ENCODE measurements around the gene ILDR2.

The ILDR2 gene

DNA sequence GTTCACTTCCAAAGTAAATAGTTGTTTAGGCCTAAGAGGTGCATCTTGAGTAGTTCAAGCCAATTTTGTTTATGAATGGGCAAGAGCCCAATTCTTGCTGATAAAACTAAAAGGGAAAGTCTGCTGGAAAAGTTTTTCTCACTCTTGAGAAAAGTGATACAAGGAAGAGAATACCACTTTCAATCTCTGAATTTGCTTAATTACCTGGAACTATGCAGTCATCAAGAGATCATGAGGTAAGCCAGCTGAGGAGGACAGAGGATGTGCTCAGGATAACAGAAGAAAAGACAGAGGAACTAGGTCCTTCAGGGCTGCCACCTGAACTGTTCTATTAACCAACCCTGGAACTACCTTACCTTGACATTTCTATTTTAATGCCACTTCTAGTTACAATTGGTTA, 42.2 kb downstream of the ILDR2 start:
- H3K4me1 ChIP-seq (ENCODE audit: insufficient read depth, low read length) = no peaks in the 10 kb centered on the region
- no peaks in the 10 kb centered on the region for H3K27me3 ChIP-seq (ENCODE audit: insufficient read depth, low read length)
- H3K4me3 ChIP-seq (ENCODE audit: low read length) = no peak overlapping the region
- peaks cover 2% of the 10 kb centered on the region for H3K9me3 ChIP-seq (ENCODE audit: low read length)
- no peak overlapping the region for H2AFZ ChIP-seq (ENCODE audit: low read depth, low read length)
- H3K36me3 ChIP-seq (ENCODE audit: insufficient read depth, low read length) = peaks cover 70% of the 10 kb centered on the region

DNA sequence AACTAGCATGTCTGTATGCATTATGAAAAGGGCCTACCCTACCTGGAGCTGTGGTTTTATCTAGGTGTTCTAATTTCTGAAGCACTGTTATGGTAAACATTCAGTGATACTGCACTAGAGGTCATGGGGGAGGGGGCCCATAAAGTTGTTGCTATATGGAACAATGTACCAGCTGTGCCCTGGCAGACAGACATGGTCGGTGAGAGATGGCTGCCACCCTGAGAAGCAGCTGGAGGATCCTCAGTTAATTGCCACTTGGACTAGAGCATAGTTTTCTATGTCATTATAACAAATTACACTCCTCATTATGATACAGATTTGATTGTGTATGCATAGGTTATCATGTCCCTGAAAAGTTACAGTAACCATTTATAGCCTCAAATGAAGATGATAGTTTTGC, 45.4 kb downstream of the ILDR2 start:
- Histone ChIP-seq H3K27me3 (ENCODE audit: insufficient read depth, low read length) (no peaks in the 10 kb centered on the region), H3K9me3 (ENCODE audit: low read length) (peaks cover 6% of the 10 kb centered on the region), H3K4me1 (ENCODE audit: insufficient read depth, low read length) (peaks cover 24% of the 10 kb centered on the region), H3K36me3 (ENCODE audit: insufficient read depth, low read length) (peaks cover 55% of the 10 kb centered on the region), H3K4me3 (ENCODE audit: low read length) (no peak overlapping the region), H2AFZ (ENCODE audit: low read depth, low read length) (no peak overlapping the region)

DNA sequence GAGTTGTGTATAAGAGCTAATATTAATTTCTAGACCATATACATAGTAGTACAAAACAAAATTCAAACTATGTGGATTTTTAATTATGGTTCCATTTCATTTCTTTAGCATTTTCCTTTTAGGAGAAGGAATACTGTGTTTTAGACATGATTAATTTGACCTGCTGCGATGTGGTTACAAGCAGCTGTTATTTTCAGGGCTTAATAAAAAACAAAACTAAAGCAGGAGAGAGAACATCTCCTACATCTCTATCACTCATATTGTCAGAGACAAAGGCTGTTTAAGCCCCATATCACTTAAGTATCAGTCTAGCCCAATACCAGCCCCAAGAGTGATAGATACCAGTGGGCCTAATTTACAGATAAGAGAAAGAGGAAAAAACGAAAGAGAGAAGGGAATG, 47.6 kb downstream of the ILDR2 start:
- Histone ChIP-seq H3K4me3 (ENCODE audit: low read length) (no peak overlapping the region), H3K36me3 (ENCODE audit: insufficient read depth, low read length) (peaks cover 45% of the 10 kb centered on the region), H2AFZ (ENCODE audit: low read depth, low read length) (no peak overlapping the region), H3K9me3 (ENCODE audit: low read length) (peaks cover 8% of the 10 kb centered on the region), H3K27me3 (ENCODE audit: insufficient read depth, low read length) (no peaks in the 10 kb centered on the region), H3K4me1 (ENCODE audit: insufficient read depth, low read length) (peaks cover 24% of the 10 kb centered on the region)

DNA sequence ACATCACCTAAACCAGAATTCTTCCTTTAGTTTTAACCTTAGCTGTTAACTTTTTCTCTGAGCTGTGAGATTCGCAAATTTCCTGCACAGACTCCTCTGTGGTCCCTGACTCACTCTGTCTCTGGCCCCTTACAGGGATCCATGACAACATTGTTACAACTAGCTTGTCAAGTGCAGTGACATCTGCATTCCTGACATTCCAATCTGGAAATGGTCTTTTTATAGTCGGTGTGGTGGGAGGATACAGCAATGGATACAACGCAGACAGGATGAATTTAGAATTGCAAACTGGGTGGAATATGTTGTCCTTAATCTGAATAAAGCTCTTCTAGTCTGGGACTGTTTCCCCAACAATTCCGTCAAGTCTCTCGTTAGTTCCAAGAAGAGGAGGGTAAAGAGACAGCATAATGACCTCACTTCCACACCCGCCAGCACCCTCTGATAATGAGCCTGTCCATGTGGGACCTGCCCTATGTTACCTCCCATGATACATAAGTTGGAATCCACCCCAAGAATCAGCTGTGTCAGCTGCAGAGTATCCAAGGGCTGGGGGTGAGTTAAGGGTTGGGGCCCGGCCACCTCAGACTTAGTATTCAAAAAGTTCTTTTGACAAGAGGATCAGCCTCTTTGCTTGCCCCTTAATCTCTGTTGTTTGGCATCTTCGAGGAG, 49.4 kb downstream of the ILDR2 start:
- Histone ChIP-seq H3K27me3 (ENCODE audit: insufficient read depth, low read length) (no peaks in the 10 kb centered on the region), H3K4me1 (ENCODE audit: insufficient read depth, low read length) (peaks cover 24% of the 10 kb centered on the region), H3K9me3 (ENCODE audit: low read length) (peaks cover 19% of the 10 kb centered on the region), H3K36me3 (ENCODE audit: insufficient read depth, low read length) (peaks cover 45% of the 10 kb centered on the region), H2AFZ (ENCODE audit: low read depth, low read length) (no peak overlapping the region), H3K4me3 (ENCODE audit: low read length) (no peak overlapping the region)

DNA sequence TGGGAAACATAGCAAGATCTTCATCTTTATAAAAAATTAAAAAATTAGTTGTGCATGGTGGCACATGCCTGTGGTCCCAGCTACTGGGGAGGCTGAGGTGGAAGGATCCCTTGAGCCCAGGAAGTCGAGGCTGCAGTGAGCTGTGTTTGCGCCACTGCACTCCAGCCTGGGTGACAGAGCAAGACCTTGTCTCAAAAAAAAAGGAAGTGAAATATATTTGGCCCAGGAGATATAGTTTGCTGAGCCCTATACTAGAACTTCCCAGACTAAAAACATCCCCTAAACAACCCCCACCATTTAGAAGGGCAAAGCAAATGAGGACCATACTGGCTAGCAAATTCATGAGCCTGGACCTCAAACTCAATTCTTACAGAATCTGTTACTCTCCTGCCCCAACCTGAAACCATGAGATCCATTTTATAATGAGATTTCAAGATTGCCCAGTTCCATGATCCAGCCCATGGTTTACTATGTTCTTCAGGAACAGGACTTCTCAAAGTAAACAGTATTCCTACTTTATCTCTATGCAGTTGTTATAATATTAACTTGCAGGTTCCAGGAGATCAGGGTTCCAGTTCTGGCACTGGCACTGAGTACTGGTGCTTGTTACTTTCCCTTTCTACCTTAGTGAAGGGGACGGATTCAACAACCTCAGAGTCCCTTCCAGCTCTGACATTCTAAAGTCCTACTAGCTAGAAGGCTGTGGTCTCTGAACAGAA, 50.4 kb downstream of the ILDR2 start:
- H3K36me3 ChIP-seq (ENCODE audit: insufficient read depth, low read length) = peaks cover 48% of the 10 kb centered on the region
- H3K4me3 ChIP-seq (ENCODE audit: low read length) = no peak overlapping the region

DNA sequence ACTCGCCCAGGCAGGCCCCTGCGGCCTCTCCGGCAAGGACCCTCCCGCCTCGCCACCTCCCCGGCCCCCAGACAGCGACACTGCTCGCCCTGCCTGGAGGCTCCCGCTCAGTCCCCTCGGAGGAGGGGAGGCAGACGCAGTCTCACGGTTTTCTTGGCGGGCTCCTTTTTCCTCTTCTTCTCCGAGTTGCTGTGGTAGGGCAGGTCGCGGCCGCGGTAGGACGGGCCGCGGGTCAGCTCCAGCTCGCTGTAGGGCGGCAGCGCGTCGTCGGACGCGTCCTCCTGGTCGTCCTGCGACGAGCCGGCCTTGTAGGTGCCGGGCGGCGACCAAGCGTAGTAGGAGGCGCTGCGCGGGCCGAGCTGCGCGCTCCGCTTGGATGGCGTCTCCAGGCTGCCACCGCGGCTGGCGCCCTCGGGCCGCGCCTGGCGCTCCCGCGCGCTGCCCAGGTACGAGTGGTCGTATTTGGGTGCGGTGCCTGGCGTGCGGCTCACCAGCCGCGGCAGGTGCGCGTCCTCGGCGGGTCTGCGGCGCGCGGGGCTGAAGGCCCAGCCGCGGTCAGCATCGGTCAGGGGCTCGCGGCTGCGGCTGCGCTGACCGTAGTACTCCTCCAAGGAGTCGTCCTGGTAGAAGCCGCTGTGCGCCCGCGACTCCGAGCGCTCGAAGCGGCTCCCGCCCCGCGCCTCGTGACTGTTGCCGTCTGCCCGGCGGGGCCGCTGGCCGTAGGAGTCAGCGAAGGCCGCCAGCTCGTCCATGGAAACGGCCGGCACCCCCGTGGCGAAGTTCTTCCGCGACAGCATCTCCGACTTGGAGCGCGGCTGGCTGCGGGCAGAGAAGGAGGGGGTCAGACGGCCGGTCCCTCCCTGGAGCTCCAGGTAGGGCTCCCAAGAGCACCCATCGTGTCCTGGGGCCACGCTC, 54.5 kb downstream of the ILDR2 start:
- Histone ChIP-seq H3K4me1 (ENCODE audit: insufficient read depth, low read length) (peaks cover 24% of the 10 kb centered on the region), H3K4me3 (ENCODE audit: low read length) (no peak overlapping the region), H3K9me3 (ENCODE audit: low read length) (peaks cover 20% of the 10 kb centered on the region), H3K36me3 (ENCODE audit: insufficient read depth, low read length) (peaks cover 69% of the 10 kb centered on the region), H3K27me3 (ENCODE audit: insufficient read depth, low read length) (no peaks in the 10 kb centered on the region), H2AFZ (ENCODE audit: low read depth, low read length) (no peak overlapping the region)

More for the DNA sequence above, 50.4 kb downstream of the ILDR2 start:
- Histone ChIP-seq H3K9me3 (ENCODE audit: low read length) (peaks cover 23% of the 10 kb centered on the region), H3K27me3 (ENCODE audit: insufficient read depth, low read length) (no peaks in the 10 kb centered on the region), H3K4me1 (ENCODE audit: insufficient read depth, low read length) (peaks cover 24% of the 10 kb centered on the region), H2AFZ (ENCODE audit: low read depth, low read length) (no peak overlapping the region)

DNA sequence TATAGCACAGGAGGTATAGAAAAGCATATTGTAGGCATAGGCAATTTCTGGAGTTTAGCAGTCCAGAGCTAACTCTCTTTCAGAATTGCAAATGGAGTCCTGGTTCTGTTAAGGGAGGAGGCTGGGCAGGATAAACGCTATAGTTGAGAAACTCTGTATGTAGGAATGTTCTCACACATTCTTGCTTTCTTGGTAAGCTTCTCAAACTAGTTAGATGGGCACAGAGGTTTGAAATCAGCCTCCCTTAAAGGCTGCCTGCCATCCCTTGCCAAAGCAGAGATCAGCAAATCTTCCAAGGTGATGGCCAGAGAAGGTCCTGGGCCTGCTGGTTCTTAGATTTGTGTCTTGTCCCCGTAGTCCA, 56.4 kb downstream of the ILDR2 start:
- Histone ChIP-seq H3K9me3 (ENCODE audit: low read length) (peaks cover 23% of the 10 kb centered on the region), H3K4me3 (ENCODE audit: low read length) (no peak overlapping the region), H3K36me3 (ENCODE audit: insufficient read depth, low read length) (peaks cover 75% of the 10 kb centered on the region), H3K4me1 (ENCODE audit: insufficient read depth, low read length) (peaks cover 15% of the 10 kb centered on the region), H2AFZ (ENCODE audit: low read depth, low read length) (no peak overlapping the region), H3K27me3 (ENCODE audit: insufficient read depth, low read length) (no peaks in the 10 kb centered on the region)

DNA sequence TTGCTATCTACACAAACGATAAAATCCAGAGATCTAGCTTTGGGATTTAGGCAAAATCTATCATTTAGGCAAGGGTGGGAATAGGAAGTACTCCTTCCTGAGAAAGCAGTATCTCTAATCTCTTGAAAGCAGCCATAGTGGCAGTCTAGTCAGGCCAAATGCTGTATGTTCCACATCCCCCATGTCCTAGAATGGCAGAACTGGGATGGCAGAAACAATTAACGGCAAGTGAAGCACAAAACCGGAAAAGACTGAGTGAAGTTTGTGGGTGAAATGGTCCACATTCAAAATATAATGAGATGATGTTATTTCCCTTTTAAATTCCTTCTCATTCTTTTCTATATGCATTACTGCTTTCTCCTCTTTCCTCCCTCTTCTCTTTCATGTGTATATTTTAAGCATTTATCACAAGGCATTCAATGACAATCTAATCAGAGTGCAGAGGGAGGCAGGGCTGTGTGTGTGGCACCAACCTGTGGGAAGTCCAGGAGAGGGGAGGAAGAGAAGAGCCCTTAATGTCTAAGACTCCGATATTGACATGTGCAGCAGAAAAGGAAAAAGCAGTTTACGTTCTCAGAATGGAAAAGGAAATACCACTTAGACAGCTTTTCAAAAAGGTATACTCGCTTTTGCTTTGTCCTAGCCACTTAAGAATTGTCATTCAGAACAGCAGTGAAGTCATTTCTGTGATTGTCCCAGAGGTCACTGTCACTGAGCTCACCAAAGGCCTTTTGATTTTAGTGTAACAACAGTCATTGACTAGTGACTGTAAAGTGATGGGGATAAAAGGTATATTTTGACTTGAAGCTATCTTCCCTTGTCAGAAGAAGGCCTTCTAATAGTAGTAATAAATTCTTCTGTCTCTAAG, 57.0 kb downstream of the ILDR2 start:
- peaks cover 15% of the 10 kb centered on the region for H3K4me1 ChIP-seq (ENCODE audit: insufficient read depth, low read length)
- no peak overlapping the region for H3K4me3 ChIP-seq (ENCODE audit: low read length)
- H3K9me3 ChIP-seq (ENCODE audit: low read length) = peaks cover 23% of the 10 kb centered on the region
- no peak overlapping the region for H2AFZ ChIP-seq (ENCODE audit: low read depth, low read length)
- peaks cover 73% of the 10 kb centered on the region for H3K36me3 ChIP-seq (ENCODE audit: insufficient read depth, low read length)
- H3K27me3 ChIP-seq (ENCODE audit: insufficient read depth, low read length) = no peaks in the 10 kb centered on the region

DNA sequence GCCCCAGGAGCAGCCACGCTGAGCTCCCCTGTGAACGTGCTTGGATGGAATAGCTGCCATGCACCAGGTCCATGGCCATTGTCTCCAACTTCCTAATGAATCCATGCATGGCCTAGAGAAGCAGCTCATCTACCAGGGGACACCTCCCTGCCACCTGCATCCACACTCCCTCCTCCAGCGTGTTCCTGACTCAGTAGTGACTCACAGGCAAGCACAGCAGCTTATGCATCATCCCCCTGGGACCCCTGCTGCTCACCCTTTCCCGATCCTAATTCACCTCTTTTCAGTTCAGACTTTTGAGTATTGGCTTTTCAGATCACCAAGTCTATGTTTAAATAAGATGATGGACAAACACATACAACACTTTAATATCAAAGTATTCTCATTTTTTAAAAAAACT, 59.4 kb downstream of the ILDR2 start:
- no peak overlapping the region for H3K4me3 ChIP-seq (ENCODE audit: low read length)
- H2AFZ ChIP-seq (ENCODE audit: low read depth, low read length) = no peak overlapping the region
- H3K36me3 ChIP-seq (ENCODE audit: insufficient read depth, low read length) = peaks cover 53% of the 10 kb centered on the region
- H3K27me3 ChIP-seq (ENCODE audit: insufficient read depth, low read length) = no peaks in the 10 kb centered on the region
- H3K4me1 ChIP-seq (ENCODE audit: insufficient read depth, low read length) = peaks cover 15% of the 10 kb centered on the region
- H3K9me3 ChIP-seq (ENCODE audit: low read length) = peaks cover 10% of the 10 kb centered on the region

DNA sequence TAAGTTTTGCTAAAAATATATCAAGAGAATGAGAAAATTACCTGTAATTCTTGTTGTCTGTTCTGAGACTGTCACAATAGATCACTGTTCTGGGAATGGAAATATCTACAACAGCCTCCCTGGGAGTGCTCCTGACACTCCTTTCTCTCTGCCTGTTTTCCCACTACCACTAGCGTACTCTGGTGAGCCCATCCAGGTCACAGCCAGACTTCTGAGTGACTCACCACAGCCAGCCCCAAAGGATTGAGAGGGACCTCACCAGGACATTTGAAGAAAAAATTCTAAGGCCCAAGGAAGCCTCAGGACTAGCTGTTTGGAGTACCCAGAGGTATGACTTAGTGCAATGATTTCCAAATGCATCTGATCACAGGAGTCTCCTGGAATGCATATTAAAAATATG, 60.3 kb downstream of the ILDR2 start:
- Histone ChIP-seq H3K4me1 (ENCODE audit: insufficient read depth, low read length) (peaks cover 15% of the 10 kb centered on the region), H3K36me3 (ENCODE audit: insufficient read depth, low read length) (peaks cover 48% of the 10 kb centered on the region), H3K9me3 (ENCODE audit: low read length) (peaks cover 6% of the 10 kb centered on the region), H2AFZ (ENCODE audit: low read depth, low read length) (no peak overlapping the region), H3K4me3 (ENCODE audit: low read length) (no peak overlapping the region), H3K27me3 (ENCODE audit: insufficient read depth, low read length) (no peaks in the 10 kb centered on the region)

DNA sequence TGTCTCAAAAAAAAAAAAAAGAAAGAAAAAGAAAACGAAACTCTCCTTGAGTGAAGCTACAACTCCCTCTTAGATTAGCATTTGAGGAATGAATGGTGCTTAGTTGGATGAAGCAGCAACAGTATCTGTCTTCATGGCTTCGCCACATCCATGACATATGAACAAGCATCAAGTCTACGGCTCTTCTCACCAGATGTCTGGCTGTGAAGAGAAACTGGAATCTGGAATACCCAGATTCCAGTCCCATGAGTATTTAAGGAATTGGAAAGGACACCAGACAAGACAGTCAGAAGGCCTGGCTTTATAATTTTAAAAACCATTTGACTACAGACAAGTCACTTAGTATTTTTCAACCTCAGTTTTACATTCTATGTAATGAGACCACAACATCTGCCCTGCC, 61.2 kb downstream of the ILDR2 start:
- Histone ChIP-seq H3K27me3 (ENCODE audit: insufficient read depth, low read length) (no peaks in the 10 kb centered on the region), H3K4me1 (ENCODE audit: insufficient read depth, low read length) (peaks cover 12% of the 10 kb centered on the region), H3K4me3 (ENCODE audit: low read length) (no peak overlapping the region), H3K9me3 (ENCODE audit: low read length) (peaks cover 6% of the 10 kb centered on the region), H3K36me3 (ENCODE audit: insufficient read depth, low read length) (peaks cover 39% of the 10 kb centered on the region), H2AFZ (ENCODE audit: low read depth, low read length) (no peak overlapping the region)

DNA sequence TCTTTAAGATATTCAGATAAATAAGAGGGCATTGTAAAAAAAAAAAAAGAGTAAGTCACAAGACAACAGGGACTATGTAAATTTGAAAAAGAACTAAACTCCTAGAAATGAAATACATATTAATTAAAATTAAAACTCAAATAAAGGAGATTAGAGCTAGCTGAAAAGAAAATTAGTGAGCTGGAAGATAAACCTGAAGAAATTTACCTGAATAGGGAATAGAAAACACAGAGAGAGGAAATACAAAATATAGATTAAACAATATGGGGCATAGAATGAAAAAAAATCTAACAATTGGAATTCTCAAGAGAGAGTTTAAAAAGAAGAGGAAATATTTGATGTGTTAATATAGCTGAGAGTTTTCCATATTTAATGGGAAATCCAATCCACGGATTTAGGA, 63.7 kb downstream of the ILDR2 start:
- H3K4me1 ChIP-seq (ENCODE audit: insufficient read depth, low read length) = no peaks in the 10 kb centered on the region
- H3K4me3 ChIP-seq (ENCODE audit: low read length) = no peak overlapping the region
- no peaks in the 10 kb centered on the region for H3K27me3 ChIP-seq (ENCODE audit: insufficient read depth, low read length)
- H3K36me3 ChIP-seq (ENCODE audit: insufficient read depth, low read length) = peaks cover 21% of the 10 kb centered on the region
- H3K9me3 ChIP-seq (ENCODE audit: low read length) = peaks cover 8% of the 10 kb centered on the region
- no peak overlapping the region for H2AFZ ChIP-seq (ENCODE audit: low read depth, low read length)
